Measurements from ENCODE around the gene RAB9B.

RAB9B gene

DNA sequence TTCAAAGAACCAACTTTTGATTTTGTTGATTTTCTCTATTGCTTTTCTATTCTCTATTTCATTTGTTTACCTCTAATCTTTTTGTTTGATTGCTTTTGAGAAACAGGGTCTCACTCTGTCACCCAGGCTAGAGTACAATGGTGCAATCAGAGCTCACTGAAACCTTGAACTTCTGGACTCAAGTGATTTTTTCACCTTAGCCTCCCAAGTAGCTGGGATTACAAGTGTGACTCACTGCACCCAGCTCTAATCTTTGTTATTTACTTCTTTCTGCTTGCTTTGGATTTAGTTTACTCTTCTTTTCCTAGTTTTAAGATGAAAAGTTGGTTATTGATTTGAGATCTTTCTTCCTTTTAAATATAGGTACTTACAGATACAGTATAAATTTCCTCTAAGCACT lies 26.2 kb downstream of the RAB9B start:
- H3K36me3 ChIP-seq (ENCODE audit: control insufficient read depth, insufficient read depth, low read length) = no peaks in the 10 kb centered on the region

DNA sequence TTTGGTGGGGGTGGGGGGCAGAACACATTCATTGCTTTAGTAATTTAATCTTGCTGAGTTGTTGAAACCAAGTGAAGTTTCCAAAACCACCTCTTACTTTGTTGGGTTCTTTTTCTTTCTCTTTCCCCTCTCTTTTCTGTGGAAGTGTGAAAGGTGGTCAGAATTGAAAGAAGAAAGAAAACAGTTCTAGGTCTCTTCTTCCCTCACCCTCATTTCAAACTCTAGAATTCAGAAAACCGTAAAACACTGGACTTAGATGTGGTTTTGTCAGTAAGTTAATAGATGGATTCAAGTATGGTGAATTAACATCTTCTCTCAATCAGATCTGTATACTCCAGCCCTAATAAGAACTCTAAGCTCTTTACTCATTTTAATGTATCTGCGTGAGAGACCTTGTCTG lies 31.7 kb downstream of the RAB9B start:
- H3K4me1 ChIP-seq (ENCODE audit: control insufficient read depth, insufficient read depth, low read length) = no peaks in the 10 kb centered on the region
- no peak overlapping the region for H3K9ac ChIP-seq (ENCODE audit: low read length)
- H3K36me3 ChIP-seq (ENCODE audit: control insufficient read depth, insufficient read depth, low read length) = no peaks in the 10 kb centered on the region
- no peaks in the 10 kb centered on the region for H3K9me3 ChIP-seq (ENCODE audit: control insufficient read depth, low read length)
- no peaks in the 10 kb centered on the region for H3K27me3 ChIP-seq (ENCODE audit: control insufficient read depth, insufficient read depth, low read length)
- no peak overlapping the region for H3K4me3 ChIP-seq (ENCODE audit: low read length)

More for the DNA sequence above, 26.2 kb downstream of the RAB9B start:
- Histone ChIP-seq H3K4me1 (ENCODE audit: control insufficient read depth, insufficient read depth, low read length) (no peaks in the 10 kb centered on the region), H3K27me3 (ENCODE audit: control insufficient read depth, insufficient read depth, low read length) (no peaks in the 10 kb centered on the region), H3K9me3 (ENCODE audit: control insufficient read depth, low read length) (no peaks in the 10 kb centered on the region), H3K9ac (ENCODE audit: low read length) (no peak overlapping the region), H3K4me3 (ENCODE audit: low read length) (no peak overlapping the region)

DNA sequence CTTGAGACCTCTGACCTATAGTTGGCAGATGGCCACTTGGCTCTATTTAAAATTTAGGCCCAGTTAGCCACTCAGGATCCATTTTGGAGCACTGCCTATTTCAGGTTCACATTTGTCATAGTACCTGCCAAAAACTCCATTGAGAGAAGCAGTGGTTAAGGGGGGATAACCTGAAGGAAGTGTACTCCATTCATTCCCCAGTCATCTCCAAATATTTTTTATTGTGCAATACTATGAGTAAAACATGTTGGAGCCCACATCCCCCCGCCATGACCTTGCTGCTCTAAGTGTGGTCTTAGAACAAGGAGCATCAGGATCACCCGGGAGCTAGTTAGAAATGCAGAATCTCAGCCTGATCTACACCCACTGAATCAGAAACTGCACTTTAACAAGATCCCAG lies 34.4 kb downstream of the RAB9B start:
- no peak overlapping the region for H3K9ac ChIP-seq (ENCODE audit: low read length)
- H3K9me3 ChIP-seq (ENCODE audit: control insufficient read depth, low read length) = no peaks in the 10 kb centered on the region

DNA sequence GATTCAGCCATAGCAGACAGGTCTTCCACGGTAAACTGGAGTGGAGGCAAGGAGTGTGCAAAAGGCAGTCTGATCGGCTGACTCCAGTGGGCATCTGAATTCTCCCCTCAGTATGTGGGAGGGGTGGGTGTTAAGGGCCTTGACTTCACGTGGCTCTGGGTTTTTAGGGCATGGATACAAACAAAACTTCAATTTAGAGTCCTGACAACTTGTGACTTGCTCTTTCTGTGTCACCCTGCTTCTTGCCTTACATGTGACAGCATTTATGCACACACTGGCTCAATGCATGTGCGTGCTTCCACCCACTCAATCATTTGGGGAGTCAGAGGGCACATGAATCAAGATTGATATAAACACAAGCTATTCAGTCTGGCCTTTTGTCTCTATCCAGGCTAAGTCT lies 37.9 kb downstream of the RAB9B start:
- Histone ChIP-seq H3K4me3 (ENCODE audit: low read length) (no peak overlapping the region), H3K9ac (ENCODE audit: low read length) (no peak overlapping the region), H3K27me3 (ENCODE audit: control insufficient read depth, insufficient read depth, low read length) (no peaks in the 10 kb centered on the region), H3K9me3 (ENCODE audit: control insufficient read depth, low read length) (no peaks in the 10 kb centered on the region), H3K4me1 (ENCODE audit: control insufficient read depth, insufficient read depth, low read length) (no peaks in the 10 kb centered on the region), H3K36me3 (ENCODE audit: control insufficient read depth, insufficient read depth, low read length) (no peaks in the 10 kb centered on the region)

More for the DNA sequence above, 34.4 kb downstream of the RAB9B start:
- H3K4me3 ChIP-seq (ENCODE audit: low read length) = no peak overlapping the region
- H3K4me1 ChIP-seq (ENCODE audit: control insufficient read depth, insufficient read depth, low read length) = no peaks in the 10 kb centered on the region
- no peaks in the 10 kb centered on the region for H3K36me3 ChIP-seq (ENCODE audit: control insufficient read depth, insufficient read depth, low read length)
- H3K27me3 ChIP-seq (ENCODE audit: control insufficient read depth, insufficient read depth, low read length) = no peaks in the 10 kb centered on the region

DNA sequence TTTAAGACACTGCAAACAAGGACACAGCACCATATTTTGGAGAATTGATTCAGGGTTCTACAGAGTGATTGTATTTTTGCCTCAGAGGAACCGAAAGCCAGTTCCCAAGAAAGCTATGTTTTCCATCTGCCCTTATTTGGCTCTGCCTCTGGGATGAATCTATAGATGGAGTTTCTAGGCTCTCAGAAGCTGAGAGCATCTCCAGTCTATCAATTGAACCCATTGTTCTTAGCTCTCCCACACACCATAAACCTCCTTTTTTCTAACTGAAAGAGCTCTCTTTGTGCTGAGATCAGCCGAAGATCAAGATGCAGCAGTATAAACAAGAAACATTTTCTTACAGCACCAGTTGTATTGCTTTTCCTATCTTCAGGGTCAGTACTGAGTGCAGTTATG lies 38.5 kb downstream of the RAB9B start:
- Histone ChIP-seq H3K36me3 (ENCODE audit: control insufficient read depth, insufficient read depth, low read length) (no peaks in the 10 kb centered on the region), H3K4me3 (ENCODE audit: low read length) (no peak overlapping the region), H3K4me1 (ENCODE audit: control insufficient read depth, insufficient read depth, low read length) (no peaks in the 10 kb centered on the region), H3K9ac (ENCODE audit: low read length) (no peak overlapping the region), H3K27me3 (ENCODE audit: control insufficient read depth, insufficient read depth, low read length) (no peaks in the 10 kb centered on the region), H3K9me3 (ENCODE audit: control insufficient read depth, low read length) (no peaks in the 10 kb centered on the region)

DNA sequence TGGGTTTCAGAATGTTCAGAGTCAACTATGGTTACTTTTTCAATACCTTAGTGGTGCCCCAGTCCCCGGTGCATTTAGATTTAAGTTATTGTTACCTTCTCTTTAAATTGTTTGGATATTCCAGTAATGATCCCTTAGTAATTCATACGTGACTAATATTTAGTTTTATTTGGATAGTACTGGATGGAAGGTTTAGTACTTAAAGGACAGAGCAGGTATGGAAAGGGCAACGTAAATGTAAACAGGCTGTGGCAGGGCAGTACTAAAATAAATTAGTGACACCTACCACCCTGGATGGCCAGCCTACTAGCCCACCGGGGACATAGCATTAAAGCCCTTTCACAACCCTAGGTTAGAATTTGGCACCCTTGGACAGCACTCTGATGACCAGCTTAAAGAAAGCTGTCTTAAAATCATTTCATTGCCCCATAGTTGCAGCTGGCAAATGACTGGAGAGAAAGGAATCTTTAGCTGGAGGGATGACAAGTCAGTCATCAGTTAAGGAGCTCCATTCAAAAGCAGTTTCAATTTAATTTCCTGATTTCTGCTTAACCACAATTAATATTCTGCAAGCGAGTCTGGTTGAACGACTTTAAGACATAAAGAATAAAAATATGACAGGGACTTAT lies 39.0 kb downstream of the RAB9B start:
- Histone ChIP-seq H3K9ac (ENCODE audit: low read length) (no peak overlapping the region), H3K36me3 (ENCODE audit: control insufficient read depth, insufficient read depth, low read length) (no peaks in the 10 kb centered on the region), H3K4me3 (ENCODE audit: low read length) (no peak overlapping the region), H3K9me3 (ENCODE audit: control insufficient read depth, low read length) (no peaks in the 10 kb centered on the region), H3K4me1 (ENCODE audit: control insufficient read depth, insufficient read depth, low read length) (no peaks in the 10 kb centered on the region), H3K27me3 (ENCODE audit: control insufficient read depth, insufficient read depth, low read length) (no peaks in the 10 kb centered on the region)

DNA sequence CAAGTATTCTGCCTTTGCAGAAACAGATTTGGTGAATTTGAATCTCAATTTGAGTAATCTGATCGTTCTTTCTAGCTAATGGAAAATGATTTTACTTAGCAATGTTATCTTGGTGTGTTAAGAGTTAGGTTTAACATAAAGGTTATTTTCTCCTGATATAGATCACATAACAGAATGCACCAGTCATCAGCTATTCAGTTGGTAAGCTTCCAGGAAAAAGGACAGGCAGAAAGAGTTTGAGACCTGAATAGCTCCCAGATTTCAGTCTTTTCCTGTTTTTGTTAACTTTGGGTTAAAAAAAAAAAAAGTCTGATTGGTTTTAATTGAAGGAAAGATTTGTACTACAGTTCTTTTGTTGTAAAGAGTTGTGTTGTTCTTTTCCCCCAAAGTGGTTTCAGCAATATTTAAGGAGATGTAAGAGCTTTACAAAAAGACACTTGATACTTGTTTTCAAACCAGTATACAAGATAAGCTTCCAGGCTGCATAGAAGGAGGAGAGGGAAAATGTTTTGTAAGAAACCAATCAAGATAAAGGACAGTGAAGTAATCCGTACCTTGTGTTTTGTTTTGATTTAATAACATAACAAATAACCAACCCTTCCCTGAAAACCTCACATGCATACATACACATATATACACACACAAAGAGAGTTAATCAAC lies 40.1 kb downstream of the RAB9B start:
- no peaks in the 10 kb centered on the region for H3K9me3 ChIP-seq (ENCODE audit: control insufficient read depth, low read length)
- no peaks in the 10 kb centered on the region for H3K36me3 ChIP-seq (ENCODE audit: control insufficient read depth, insufficient read depth, low read length)
- H3K27me3 ChIP-seq (ENCODE audit: control insufficient read depth, insufficient read depth, low read length) = no peaks in the 10 kb centered on the region
- H3K4me3 ChIP-seq (ENCODE audit: low read length) = no peak overlapping the region
- H3K9ac ChIP-seq (ENCODE audit: low read length) = no peak overlapping the region
- no peaks in the 10 kb centered on the region for H3K4me1 ChIP-seq (ENCODE audit: control insufficient read depth, insufficient read depth, low read length)

DNA sequence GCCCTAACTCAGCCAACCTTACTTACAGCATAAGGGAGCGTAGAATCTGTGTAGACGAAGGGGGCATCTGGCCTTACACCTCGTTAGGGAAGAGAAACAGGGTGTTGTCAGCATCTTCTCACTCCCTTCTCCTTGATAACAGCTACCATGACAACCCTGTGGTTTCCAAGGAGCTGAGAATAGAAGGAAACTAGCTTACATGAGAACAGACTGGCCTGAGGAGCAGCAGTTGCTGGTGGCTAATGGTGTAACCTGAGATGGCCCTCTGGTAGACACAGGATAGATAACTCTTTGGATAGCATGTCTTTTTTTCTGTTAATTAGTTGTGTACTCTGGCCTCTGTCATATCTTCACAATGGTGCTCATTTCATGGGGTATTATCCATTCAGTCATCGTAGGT lies 40.8 kb downstream of the RAB9B start:
- Histone ChIP-seq H3K36me3 (ENCODE audit: control insufficient read depth, insufficient read depth, low read length) (no peaks in the 10 kb centered on the region), H3K27me3 (ENCODE audit: control insufficient read depth, insufficient read depth, low read length) (no peaks in the 10 kb centered on the region), H3K4me3 (ENCODE audit: low read length) (no peak overlapping the region), H3K9ac (ENCODE audit: low read length) (no peak overlapping the region), H3K9me3 (ENCODE audit: control insufficient read depth, low read length) (no peaks in the 10 kb centered on the region), H3K4me1 (ENCODE audit: control insufficient read depth, insufficient read depth, low read length) (no peaks in the 10 kb centered on the region)

DNA sequence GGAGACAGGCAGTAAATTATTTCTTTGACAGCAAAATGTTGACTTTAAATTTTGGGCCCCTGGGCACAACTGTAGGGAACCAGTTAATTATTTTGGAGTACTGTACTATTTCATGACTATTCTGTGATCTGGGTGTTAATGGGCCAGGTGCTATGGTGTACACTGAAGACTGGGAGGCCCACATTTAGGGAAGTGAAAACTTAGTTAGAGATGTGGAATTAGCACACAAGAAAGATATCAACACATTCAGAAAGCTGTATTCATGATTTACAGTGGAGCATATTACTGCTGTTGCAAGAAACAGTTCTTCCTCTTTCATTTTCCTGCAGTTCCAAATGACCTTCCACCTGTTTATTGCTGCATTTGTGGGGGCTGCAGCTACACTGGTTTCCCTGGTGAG lies 43.1 kb downstream of the RAB9B start:
- H3K4me1 ChIP-seq (ENCODE audit: control insufficient read depth, insufficient read depth, low read length) = no peaks in the 10 kb centered on the region
- no peaks in the 10 kb centered on the region for H3K27me3 ChIP-seq (ENCODE audit: control insufficient read depth, insufficient read depth, low read length)
- H3K4me3 ChIP-seq (ENCODE audit: low read length) = no peak overlapping the region
- H3K9ac ChIP-seq (ENCODE audit: low read length) = no peak overlapping the region
- no peaks in the 10 kb centered on the region for H3K9me3 ChIP-seq (ENCODE audit: control insufficient read depth, low read length)
- no peaks in the 10 kb centered on the region for H3K36me3 ChIP-seq (ENCODE audit: control insufficient read depth, insufficient read depth, low read length)

DNA sequence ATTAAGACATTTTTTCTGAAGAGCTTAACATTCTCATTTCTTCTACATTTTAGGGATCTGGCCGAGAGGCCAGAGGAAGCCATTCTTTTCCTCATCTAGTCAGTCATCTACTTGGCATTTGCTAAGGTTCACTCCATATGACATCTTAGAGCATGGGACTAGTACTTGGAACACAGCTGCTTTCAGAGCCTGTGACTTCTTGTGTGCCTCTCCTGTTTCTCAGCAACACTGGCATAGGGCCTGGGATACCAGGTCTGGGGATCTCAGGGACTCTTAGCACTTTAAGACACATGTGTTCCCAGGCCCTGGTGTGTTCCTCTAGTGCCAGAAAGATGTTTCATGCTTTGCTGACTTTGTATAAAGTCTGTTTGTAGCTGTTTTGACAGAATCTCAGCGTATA lies 48.1 kb downstream of the RAB9B start:
- H3K9me3 ChIP-seq (ENCODE audit: control insufficient read depth, low read length) = no peaks in the 10 kb centered on the region
- no peaks in the 10 kb centered on the region for H3K27me3 ChIP-seq (ENCODE audit: control insufficient read depth, insufficient read depth, low read length)
- no peaks in the 10 kb centered on the region for H3K4me1 ChIP-seq (ENCODE audit: control insufficient read depth, insufficient read depth, low read length)
- H3K9ac ChIP-seq (ENCODE audit: low read length) = no peak overlapping the region
- no peaks in the 10 kb centered on the region for H3K36me3 ChIP-seq (ENCODE audit: control insufficient read depth, insufficient read depth, low read length)
- no peak overlapping the region for H3K4me3 ChIP-seq (ENCODE audit: low read length)

DNA sequence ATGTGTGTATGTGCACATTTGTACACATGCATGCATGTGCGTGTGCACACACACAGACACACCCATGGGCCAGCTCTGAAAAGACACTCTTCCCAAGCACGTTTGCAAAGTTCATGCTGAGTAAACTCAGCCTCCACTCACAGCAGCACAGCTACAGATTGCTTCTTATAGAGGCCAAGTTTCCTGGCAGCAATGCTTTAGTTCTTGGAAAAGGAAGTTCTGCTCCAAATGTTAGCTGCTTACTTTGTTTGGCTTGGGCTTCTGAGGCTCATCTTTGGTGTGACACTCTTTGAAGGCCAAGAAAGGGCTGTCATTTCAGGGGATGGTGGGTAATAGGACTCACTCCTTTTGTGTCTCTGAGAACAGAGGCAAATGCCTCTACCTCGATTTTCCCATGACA lies 48.9 kb downstream of the RAB9B start:
- H3K36me3 ChIP-seq (ENCODE audit: control insufficient read depth, insufficient read depth, low read length) = no peaks in the 10 kb centered on the region
- no peak overlapping the region for H3K4me3 ChIP-seq (ENCODE audit: low read length)
- H3K4me1 ChIP-seq (ENCODE audit: control insufficient read depth, insufficient read depth, low read length) = no peaks in the 10 kb centered on the region
- no peaks in the 10 kb centered on the region for H3K9me3 ChIP-seq (ENCODE audit: control insufficient read depth, low read length)
- no peaks in the 10 kb centered on the region for H3K27me3 ChIP-seq (ENCODE audit: control insufficient read depth, insufficient read depth, low read length)
- H3K9ac ChIP-seq (ENCODE audit: low read length) = no peak overlapping the region

DNA sequence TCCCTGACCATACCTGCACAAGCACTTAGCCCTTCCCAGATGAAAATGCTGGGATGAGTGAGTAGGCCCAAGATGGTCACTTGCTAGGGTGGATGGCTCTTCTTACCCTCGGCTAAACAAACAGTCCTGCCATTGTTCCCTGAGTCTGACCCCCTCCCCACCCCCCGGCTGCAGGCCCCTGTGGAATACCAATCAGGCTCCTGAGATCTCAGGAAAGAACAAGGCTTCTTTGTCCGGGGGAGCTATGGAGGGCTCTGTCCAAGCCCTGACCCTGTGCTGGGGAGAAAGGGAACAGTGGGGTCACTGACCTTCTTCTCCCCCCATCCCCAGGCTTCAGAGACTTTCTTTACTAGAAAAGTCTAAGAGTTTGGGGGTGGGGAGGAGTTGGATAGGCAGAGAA lies 49.4 kb downstream of the RAB9B start:
- H3K4me3 ChIP-seq (ENCODE audit: low read length) = no peak overlapping the region
- H3K9ac ChIP-seq (ENCODE audit: low read length) = no peak overlapping the region
- H3K27me3 ChIP-seq (ENCODE audit: control insufficient read depth, insufficient read depth, low read length) = no peaks in the 10 kb centered on the region
- H3K9me3 ChIP-seq (ENCODE audit: control insufficient read depth, low read length) = no peaks in the 10 kb centered on the region
- no peaks in the 10 kb centered on the region for H3K4me1 ChIP-seq (ENCODE audit: control insufficient read depth, insufficient read depth, low read length)
- no peaks in the 10 kb centered on the region for H3K36me3 ChIP-seq (ENCODE audit: control insufficient read depth, insufficient read depth, low read length)

DNA sequence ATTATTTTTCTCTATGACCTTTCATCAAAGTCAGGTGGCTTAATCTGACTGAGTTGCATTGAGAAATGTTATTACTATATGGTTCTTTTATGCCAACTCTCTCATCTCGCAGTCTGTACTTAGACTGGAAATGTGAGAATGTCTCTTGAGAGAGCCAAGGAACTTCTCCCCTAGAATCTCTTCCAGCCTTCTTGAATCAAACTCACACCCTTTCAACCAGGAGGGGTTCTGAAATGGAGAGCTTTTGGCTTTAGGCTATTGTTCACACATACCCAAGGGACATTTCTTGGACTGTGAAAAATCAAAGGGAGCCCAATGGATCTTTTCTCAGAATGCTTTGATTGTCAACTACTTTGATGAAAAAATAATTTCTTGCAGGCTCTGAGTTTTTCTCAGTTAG lies 50.4 kb downstream of the RAB9B start:
- Histone ChIP-seq H3K9me3 (ENCODE audit: control insufficient read depth, low read length) (no peaks in the 10 kb centered on the region), H3K4me1 (ENCODE audit: control insufficient read depth, insufficient read depth, low read length) (no peaks in the 10 kb centered on the region), H3K27me3 (ENCODE audit: control insufficient read depth, insufficient read depth, low read length) (no peaks in the 10 kb centered on the region), H3K9ac (ENCODE audit: low read length) (no peak overlapping the region), H3K4me3 (ENCODE audit: low read length) (no peak overlapping the region), H3K36me3 (ENCODE audit: control insufficient read depth, insufficient read depth, low read length) (no peaks in the 10 kb centered on the region)

Measured in mucosa of stomach (tissue), 1 donor.